Mesodermal cell (in vitro differentiated cells): ENCODE results near the gene OR5J2. TPM values are rescaled to one million over a fixed set of nuclear protein-coding genes. Genes with fewer than 3 reads are reported as not detected.
"Not testable (repeated sequence)": the region's sequence is repeated elsewhere in the genome, so short reads cannot be mapped to it uniquely, and the experiment has no call there.

ENCODE experiments used
- H3K27ac ChIP-seq: 2 replicates; pipeline ENCODE4 v1.7.0; 2013; ENCODE audit warnings: mild to moderate bottlenecking, low read depth, low read length, moderate library complexity; ENCODE audit not compliant: severe bottlenecking
- H3K36me3 ChIP-seq: 2 replicates; pipeline ENCODE4 v1.7.1; 2013; ENCODE audit warnings: mild to moderate bottlenecking, low read length, moderate library complexity; ENCODE audit not compliant: control insufficient read depth, insufficient read depth
- H3K4me1 ChIP-seq: one replicate; pipeline ENCODE4 v1.7.1; 2013; ENCODE audit warnings: mild to moderate bottlenecking, low read length; ENCODE audit not compliant: insufficient read depth, control insufficient read depth, poor library complexity, severe bottlenecking
- H3K4me3 ChIP-seq: 2 replicates; pipeline ENCODE4 v1.7.0; 2013; ENCODE audit warnings: low read length, control low read depth, mild to moderate bottlenecking; ENCODE audit not compliant: insufficient read depth, poor library complexity, severe bottlenecking; ENCODE audit errors: extremely low read depth
- H3K9me3 ChIP-seq: 2 replicates; pipeline ENCODE4 v1.7.1; 2013; ENCODE audit warnings: mild to moderate bottlenecking, low read length, moderate library complexity; ENCODE audit not compliant: control insufficient read depth
- WGBS, 2 experiments: methylation state at CpG; one replicate each; pipeline ENCODE4 v1.1.5; 2013; ENCODE audit warnings: missing lambda C conversion rate in 2 of 2; ENCODE audit not compliant: insufficient coverage in 2 of 2; 5-methylcytosine and 5-hydroxymethylcytosine counted together
- polyA plus RNA-seq, 2 experiments: library from polyadenylated mRNA; stranded (reverse); fragments of 50-300 nt; gene quantifications; one replicate each; pipeline ENCODE4 v1.2.3, GENCODE V29; 2013

Gene OR5J2
- not detected for polyA plus RNA-seq (2013, experiment 1 of 2)
- not detected for polyA plus RNA-seq (2013, experiment 2 of 2)

- Histone ChIP-seq H3K9me3 (no peaks in the 10 kb centered on the region), H3K4me3 (no peak within 1 kb of the TSS), H3K4me1 (no peaks in the 10 kb centered on the region), H3K27ac (no peak within 1 kb of the TSS), H3K36me3 (no peaks in the 10 kb centered on the region)
- no CpG with 5 or more reads among the region's 1 CpG for WGBS, 2 experiments
Measured at GRCh38 chr11:56176318-56176717, at the start of gene OR5J2. Gene OR5J2, plus strand, starts transcription at chr11:56176618. Its CDS starts 0 bp downstream, at chr11:56176618.

GRCh38 chr11:56140151-56140661, 36.2 kb upstream of the OR5J2 start, which contains the start of gene OR8J3:
Gene OR8J3, minus strand, starts transcription at chr11:56140201. Its CDS starts 2,483 bp downstream, at chr11:56137718.
- Histone ChIP-seq H3K27ac (no peak within 1 kb of the TSS), H3K9me3 (no peaks in the 10 kb centered on the region)

GRCh38 chr11:56143681-56144080, 32.7 kb upstream of the OR5J2 start:
- not testable (repeated sequence) for H3K36me3 ChIP-seq, H3K4me1 ChIP-seq, H3K9me3 ChIP-seq, H3K27ac ChIP-seq, H3K4me3 ChIP-seq
- WGBS, 2 experiments, result 87 to 97% methylated on average over 3 to 9 of the region's 30 CpGs

More at GRCh38 chr11:56140151-56140661, 36.2 kb upstream of the OR5J2 start, which contains the start of gene OR8J3:
- no peak within 1 kb of the TSS for H3K4me3 ChIP-seq
- no peaks in the 10 kb centered on the region for H3K36me3 ChIP-seq
- H3K4me1 ChIP-seq, result no peaks in the 10 kb centered on the region

DNA sequence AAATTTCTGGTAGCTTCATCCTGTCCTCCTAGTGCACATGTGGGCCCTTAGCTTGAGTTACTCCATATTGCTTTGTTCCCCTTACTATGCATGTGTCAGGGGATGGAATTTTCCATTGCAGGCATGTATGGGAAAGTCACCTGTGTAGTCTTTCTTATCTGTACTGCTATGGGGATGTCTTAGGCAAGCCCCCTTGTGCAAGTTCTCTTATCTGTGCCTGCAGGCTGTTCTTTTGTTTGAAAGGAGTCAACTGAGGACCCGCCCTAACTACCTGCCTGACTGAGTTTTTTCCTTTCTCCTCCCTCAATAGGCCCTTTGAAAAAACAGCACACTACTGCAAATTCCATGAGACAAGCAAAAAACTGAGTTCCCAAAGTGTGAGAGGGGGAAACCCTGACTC, 25.0 kb upstream of the OR5J2 start:
- Histone ChIP-seq H3K27ac (no peak overlapping the region), H3K9me3 (no peaks in the 10 kb centered on the region), H3K36me3 (no peaks in the 10 kb centered on the region), H3K4me1 (no peaks in the 10 kb centered on the region), H3K4me3 (no peak overlapping the region)
- no CpG with 5 or more reads among the region's 1 CpG for WGBS, 2 experiments

- H3K4me3 ChIP-seq, result no peak overlapping the region
- H3K36me3 ChIP-seq, result no peaks in the 10 kb centered on the region
- H3K4me1 ChIP-seq, result no peaks in the 10 kb centered on the region
- WGBS, 2 experiments, result 92 to 94% methylated on average over 12 to 15 of the region's 15 CpGs
- H3K27ac ChIP-seq, result no peak overlapping the region
- peaks cover under 1% of the 10 kb centered on the region for H3K9me3 ChIP-seq
Measured at GRCh38 chr11:56152333-56152732, 24.1 kb upstream of the OR5J2 start.

GRCh38 chr11:56160217-56160616, 16.2 kb upstream of the OR5J2 start, which contains the start of gene OR8K5:
Gene OR8K5, minus strand, starts transcription at chr11:56160317. Its CDS starts 0 bp downstream, at chr11:56160317.
- WGBS, 2 experiments, result 76 to 84% methylated on average over 2 of the region's 3 CpGs
- H3K9me3 ChIP-seq, result peaks cover 5% of the 10 kb centered on the region
- H3K4me1 ChIP-seq, result no peaks in the 10 kb centered on the region
- no peak within 1 kb of the TSS for H3K27ac ChIP-seq
- no peak within 1 kb of the TSS for H3K4me3 ChIP-seq
- no peaks in the 10 kb centered on the region for H3K36me3 ChIP-seq

DNA sequence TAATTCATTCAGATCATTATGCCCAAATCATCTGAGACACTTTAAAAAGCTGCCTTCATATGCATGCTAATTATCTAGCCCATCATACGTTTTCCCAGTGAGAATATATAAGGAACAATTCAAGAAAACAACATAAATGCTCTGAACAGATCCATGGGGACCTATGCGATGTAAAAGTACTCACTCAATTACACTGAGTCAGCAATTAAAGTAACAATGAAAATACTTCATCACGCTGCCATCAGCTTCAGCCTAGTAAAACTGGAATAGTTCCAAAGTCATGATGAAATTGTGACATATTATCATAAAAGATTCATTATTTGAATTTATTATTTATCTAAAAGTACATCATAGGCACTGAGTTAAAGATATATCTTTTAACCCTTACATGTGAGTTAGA, 12.6 kb upstream of the OR5J2 start:
- no peaks in the 10 kb centered on the region for H3K9me3 ChIP-seq
- no peaks in the 10 kb centered on the region for H3K4me1 ChIP-seq
- WGBS, 2 experiments, result 50 to 68% methylated on average over 1 to 2 of the region's 3 CpGs
- H3K27ac ChIP-seq, result no peak overlapping the region
- H3K36me3 ChIP-seq, result no peaks in the 10 kb centered on the region
- no peak overlapping the region for H3K4me3 ChIP-seq

DNA sequence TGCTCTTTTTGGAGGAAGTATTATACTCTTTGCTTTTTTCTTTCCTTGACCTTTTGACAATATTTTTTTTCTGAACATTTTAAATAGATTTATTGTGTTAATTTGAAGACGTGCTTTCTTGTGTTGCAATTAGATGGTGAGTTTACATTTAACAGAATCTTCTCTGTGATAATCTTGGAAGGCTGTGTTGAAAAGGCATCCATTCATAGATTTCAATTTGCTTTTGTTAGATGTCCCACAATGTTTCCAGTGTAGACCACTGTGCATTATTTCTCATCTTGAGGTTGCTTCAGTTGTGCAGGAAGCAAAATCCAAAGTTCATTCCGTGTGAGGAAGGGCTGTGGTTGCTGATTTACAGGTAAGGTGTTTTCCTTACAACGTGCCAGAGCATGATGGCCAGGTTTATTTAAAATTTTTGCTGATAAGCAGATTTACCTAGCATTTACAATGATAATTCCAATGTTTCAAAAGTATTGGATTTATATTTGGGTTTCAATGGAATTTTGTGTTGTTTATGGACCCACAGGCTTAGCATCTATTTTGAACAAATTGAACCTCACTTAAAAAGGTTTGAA, 4.1 kb upstream of the OR5J2 start:
- H3K4me1 ChIP-seq, result no peaks in the 10 kb centered on the region
- 100% methylated on average over 1 of the region's 3 CpGs for WGBS, 2 experiments
- H3K4me3 ChIP-seq, result no peak overlapping the region
- H3K9me3 ChIP-seq, result no peaks in the 10 kb centered on the region
- H3K27ac ChIP-seq, result no peak overlapping the region
- no peaks in the 10 kb centered on the region for H3K36me3 ChIP-seq

GRCh38 chr11:56183459-56183858, 7.0 kb downstream of the OR5J2 start:
- no peak overlapping the region for H3K27ac ChIP-seq
- H3K36me3 ChIP-seq, result no peaks in the 10 kb centered on the region
- no peaks in the 10 kb centered on the region for H3K9me3 ChIP-seq
- H3K4me1 ChIP-seq, result no peaks in the 10 kb centered on the region
- H3K4me3 ChIP-seq, result no peak overlapping the region

GRCh38 chr11:56188602-56189001, 12.2 kb downstream of the OR5J2 start:
- Histone ChIP-seq H3K4me3 (no peak overlapping the region), H3K9me3 (no peaks in the 10 kb centered on the region), H3K36me3 (no peaks in the 10 kb centered on the region), H3K27ac (no peak overlapping the region), H3K4me1 (no peaks in the 10 kb centered on the region)
- WGBS, 2 experiments, result 100% methylated on average over 2 of the region's 3 CpGs; no CpG with 5 or more reads in 1 of the 2 experiments

DNA sequence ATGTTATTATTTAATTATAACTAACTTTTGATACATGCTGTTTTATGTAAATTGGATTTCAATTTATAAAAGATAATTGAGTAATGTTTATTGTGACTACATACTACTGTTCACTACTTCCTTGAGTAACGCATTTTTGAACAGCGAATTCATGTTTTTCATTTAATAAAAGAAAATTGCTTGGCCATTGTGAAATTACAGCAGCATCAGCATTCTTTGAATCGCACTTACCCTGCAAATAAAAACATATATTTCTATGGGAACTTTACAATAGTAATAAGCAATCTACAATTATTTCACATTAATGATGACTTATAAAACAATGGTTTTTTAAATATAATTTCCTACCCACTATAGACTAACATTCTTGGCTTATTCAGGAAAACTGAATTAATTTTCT, 20.3 kb downstream of the OR5J2 start:
- no peaks in the 10 kb centered on the region for H3K9me3 ChIP-seq
- WGBS, 2 experiments, result no CpG with 5 or more reads among the region's 3 CpGs

More for the DNA sequence above, 20.3 kb downstream of the OR5J2 start:
- H3K4me3 ChIP-seq, result no peak overlapping the region
- no peaks in the 10 kb centered on the region for H3K4me1 ChIP-seq
- no peak overlapping the region for H3K27ac ChIP-seq
- no peaks in the 10 kb centered on the region for H3K36me3 ChIP-seq
